ENCODE data around the gene MYO5B.

MYO5B gene

GRCh38 chr18:49924293-49924983 lies 270.5 kb downstream of the MYO5B start:
- no peak for DNase-seq (ENCODE audit: low read depth, low spot score)

DNA sequence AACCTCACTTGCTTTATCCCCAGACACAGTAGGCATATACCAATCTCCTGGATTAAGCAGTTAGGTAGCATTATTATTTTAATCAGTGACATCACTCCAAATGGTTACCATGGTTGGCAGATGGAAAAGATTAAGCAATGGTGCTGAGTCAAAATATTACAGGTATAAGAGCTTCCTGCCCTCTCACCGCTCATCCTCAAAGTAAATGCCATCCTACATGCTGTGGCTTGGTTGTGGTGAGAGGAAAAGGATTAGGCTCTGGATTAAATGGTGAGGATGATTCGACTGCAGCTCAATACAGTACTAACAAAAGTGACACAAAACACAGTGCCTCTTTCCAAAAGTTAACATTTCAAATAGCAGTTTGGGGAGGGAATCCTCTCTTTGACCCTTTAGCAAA lies 272.7 kb downstream of the MYO5B start:
- no peak for DNase-seq (ENCODE audit: low read depth, low spot score)

GRCh38 chr18:49921318-49921985 lies 273.5 kb downstream of the MYO5B start:
- no peak for DNase-seq (ENCODE audit: low read depth, low spot score)

DNA sequence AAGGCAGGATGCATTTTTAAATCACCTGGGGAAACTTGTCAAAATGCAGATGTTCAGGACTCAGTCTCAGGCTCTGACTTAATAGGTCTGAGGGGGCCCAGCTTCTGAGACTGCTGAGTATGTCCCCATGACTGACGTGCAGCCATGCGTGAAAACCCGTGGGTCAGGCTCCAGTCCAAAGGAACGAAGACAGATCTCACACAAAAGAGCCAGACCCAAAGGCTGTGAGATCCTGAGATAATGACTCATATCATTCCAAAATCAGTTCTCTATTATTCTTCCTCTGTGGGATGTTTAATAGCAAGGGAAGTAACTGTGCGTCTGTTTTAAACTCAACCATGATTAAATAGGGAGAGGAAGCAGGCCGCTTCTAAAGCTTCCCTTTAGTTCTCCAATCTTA lies 274.2 kb downstream of the MYO5B start:
- DNase-seq (ENCODE audit: low read depth, low spot score) = no peak

DNA sequence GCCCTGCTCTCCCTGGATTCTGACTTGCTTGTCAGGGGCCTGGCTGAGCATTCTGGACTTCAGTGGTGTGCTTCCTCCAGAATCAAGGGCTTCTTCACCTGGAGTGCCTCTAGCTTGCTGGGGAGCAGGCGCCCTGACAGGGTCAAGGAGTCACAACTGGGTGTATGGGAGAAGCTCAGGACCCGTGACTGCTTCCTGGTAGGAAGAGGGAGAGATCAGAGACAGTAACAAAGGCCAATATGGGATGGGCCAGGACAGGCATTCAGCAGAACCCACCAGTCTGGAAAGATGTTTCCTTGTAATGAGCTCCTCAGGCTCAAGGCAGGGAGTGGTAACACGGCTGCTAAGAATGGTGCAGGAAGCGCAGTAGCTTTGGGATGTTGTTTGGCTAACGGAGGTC lies 277.2 kb downstream of the MYO5B start:
- DNase-seq (ENCODE audit: low read depth, low spot score) = no peak

- no peak for DNase-seq (ENCODE audit: low read depth, low spot score)
These were observed 279.6 kb downstream of the MYO5B start for GRCh38 chr18:49915352-49915751.

DNA sequence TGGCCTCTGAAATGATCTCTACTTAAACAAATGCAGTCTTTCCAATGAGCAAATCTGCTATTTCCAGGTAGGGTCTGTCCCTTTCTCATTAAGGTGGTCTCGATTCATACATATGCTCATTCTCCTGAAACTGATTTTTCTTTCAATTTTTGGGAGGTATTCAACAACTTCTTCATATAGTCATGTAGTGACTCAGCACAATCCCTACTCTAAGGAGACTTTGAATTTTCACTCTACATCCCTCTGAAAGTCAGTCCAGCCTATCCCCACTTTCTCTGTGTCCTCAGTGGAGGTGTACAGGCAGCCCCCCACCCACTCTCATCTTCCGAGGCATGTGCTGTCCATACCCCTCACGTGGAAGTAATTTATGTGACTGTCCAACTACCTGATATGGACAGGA lies 281.7 kb downstream of the MYO5B start:
- no peak for DNase-seq (ENCODE audit: low read depth, low spot score)

DNA sequence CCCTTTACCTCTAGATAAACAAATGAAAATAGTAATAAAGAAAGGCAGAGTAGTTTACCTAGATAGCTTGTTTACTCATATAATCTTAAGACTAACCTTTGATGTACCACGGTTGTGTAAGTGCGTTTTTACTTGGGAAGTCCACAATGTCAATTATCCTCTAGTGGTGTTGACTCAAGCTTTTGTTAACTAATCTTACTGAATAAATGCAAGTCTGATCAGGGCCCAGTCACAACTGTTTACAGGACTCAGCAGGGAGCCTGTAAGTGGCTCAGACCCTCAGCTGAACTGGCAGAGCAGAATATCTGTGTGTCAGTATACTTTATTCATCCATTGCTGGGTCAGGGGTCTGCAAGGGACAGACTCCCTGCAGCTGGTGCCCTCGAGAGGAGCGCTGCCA lies 283.5 kb downstream of the MYO5B start:
- DNase-seq (ENCODE audit: low read depth, low spot score) = no peak

DNA sequence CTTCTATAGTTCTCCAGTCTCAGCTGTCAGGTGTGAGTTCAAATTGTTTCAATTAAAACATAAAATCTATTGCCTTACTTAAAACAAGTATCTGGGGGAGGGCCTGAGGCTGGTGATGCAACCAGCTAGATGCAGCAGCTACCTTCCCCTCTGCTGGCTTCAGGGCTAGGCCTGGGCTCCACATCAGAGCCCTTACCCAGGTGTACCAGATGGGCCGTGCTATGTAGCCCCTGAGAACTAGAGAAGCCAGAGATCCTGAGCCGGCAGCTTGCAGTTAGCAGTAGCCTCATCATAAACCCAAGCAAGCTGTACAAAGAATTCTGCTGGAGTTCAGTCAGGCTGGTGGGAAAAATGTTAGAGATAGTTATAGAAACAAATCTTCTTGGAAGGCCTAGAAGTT lies 284.0 kb downstream of the MYO5B start:
- no peak for DNase-seq (ENCODE audit: low read depth, low spot score)

- no peak for DNase-seq (ENCODE audit: low read depth, low spot score)
These were observed 284.9 kb downstream of the MYO5B start for GRCh38 chr18:49910019-49910418.

DNA sequence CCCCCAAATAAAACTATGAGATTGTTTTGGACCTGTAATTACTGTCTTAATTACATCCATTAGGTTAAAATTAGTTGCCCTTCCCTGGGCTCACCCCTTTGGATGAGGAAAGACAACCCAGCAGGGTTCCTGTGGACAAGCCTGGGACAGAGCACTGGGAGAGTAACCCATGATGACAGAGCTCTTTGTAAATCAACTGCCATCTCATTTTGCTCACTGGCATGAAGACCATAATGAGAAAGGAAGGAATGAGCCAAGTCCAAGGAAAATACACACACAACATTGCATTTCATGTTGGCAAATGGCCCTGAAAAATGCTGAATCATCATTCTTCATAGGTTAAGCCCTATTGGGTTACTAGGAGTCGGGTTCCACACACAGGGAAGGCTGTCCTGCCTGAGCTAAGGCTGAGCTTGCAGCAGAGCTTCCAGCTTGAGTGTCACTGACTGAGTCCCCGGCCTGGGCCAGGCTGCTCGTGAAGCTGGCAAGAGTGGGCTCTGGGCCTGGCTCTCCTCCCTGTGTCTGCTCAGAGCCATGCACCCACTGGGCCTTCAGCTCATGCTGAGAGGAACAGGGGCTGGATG lies 287.5 kb downstream of the MYO5B start:
- DNase-seq (ENCODE audit: low read depth, low spot score) = no peak

GRCh38 chr18:49905771-49906170 lies 289.2 kb downstream of the MYO5B start:
- DNase-seq (ENCODE audit: low read depth, low spot score) = no peak

GRCh38 chr18:49904871-49905555 lies 289.9 kb downstream of the MYO5B start:
- DNase-seq (ENCODE audit: low read depth, low spot score) = no peak

DNA sequence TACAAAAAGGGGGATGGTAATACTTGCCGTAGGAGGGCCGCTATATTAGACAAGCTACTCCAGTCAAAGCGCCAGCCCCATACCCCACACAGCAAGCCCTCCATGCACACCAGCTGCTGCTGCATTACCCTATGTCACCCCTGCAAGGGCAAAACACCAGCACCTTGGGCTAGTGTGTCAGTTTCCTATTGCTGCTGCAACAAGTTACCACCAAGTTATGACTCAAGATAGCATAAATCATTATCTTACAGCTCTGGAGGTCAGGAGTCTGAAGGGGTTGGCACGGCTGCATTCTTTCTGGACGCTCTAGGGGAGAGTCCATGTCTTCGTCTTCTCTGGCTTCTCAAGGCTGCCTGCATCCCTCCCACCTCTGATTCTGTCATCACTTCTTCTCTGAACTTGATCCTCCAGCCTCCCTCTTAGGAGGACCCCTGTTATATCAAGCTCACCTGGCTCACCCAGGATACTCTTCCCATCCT lies 293.0 kb downstream of the MYO5B start:
- no peak for DNase-seq (ENCODE audit: low read depth, low spot score)

DNA sequence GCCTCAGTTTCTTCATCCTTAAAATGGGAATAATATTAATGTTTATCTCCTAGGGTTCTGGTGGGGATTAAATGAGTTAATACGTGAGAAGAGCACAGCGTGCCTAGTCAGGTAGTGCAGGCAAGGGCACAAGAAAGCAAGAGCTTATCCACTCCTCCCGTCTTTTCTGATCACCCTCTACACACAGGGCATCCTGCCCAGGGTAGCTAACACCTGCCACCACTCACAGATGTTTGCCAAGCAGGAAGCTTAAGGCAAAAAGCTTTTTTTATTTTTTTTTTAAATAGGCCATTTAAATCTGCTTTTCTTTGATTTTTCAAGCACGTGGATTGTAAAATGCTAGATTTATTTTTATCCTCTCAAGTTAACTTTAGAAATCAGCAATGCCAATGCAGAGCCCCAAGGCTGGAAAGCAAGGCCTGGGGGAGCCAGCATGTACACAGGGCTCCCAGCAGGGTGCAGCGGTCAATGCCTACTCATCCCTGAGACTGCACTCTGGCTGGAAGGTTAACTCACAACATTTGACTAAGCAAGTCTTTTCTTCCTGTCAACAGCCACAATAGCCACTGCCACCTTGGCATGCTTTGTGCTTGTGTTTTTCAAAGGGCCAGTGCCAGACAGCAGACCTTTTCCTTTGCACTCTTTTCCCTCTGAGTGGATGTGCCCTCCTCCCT lies 295.2 kb downstream of the MYO5B start:
- DNase-seq (ENCODE audit: low read depth, low spot score) = no peak

DNA sequence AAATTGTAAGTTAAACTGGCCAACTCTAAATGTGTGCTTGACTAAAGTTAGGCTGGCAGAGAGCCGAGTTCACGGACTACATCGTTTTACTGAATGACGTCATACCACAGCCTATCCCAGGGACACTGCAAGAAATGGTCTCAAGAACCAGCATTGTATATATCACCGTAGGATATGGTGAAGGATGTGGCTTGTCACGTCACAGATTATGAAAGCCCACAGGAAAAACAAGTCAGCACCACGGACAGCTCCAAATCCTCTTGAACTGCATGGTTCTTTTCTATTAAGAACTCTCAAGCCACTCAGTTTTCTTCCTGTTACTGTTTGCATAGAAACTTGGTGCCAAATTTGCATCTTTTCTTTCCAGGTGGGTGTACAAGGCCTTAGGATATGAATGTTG lies 296.5 kb downstream of the MYO5B start:
- peak; percentile 11 for DNase-seq (ENCODE audit: low read depth, low spot score)

GRCh38 chr18:49894517-49895226 lies 300.3 kb downstream of the MYO5B start:
- DNase-seq (ENCODE audit: low read depth, low spot score) = no peak

- DNase-seq (ENCODE audit: low read depth, low spot score) = no peak
These were observed 301.9 kb downstream of the MYO5B start for GRCh38 chr18:49893036-49893435.

DNA sequence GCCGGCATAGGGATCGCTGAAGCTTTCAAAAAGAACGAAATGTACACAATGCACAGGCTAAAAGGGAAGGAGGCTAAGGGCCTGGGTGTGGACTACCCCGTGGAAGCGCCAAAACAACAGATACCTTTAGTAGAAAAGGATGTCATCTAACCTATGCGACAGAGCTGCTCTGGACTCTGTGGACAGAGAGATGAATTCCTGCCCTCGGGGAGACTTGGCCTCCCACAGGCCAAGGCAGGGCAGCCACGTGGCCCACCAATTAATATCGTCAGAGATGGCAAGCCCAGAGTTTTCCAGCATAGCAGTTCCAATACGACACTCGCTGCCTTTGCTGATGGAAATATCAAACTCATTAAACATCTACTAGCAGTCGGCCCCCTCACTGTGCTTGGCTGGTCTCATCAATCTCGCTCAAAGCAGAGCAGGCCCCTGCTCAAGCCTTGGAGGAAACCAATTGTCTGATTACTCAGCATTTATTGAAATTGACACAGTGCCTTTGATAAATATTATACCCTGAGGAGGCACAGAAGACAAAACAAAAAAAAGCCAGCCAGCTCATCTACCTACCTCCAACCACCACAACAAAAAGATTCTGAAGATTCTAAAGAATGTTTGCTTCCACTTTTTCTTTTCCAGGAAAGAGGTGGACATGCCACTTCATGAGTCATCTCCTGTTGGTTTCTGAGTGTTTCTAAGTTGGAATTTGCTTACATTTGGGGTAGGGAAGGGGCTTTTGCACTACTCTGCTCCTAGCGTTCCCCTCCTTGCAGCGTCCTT lies 302.6 kb downstream of the MYO5B start:
- DNase-seq (ENCODE audit: low read depth, low spot score) = no peak

DNA sequence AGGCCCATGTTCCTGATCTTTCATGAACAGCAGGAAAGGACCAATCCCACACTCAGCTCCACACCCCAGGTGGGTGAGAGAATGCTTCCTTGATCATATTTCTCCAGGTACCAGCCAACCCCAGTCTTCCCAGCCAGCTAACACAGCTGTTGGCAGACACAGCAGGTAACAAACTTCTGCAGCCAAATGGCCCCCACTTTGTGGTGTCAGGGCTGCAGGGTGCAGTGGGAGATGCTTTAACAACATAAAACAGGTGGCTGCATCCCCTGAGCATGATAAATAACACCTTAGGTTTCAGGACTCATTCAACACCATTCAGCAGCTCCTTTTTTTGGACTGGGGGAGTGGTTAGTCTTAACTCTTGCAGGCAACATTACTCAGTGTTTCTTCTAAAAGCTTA lies 304.9 kb downstream of the MYO5B start:
- DNase-seq (ENCODE audit: low read depth, low spot score) = no peak

Data from brain pericyte (primary cell).